ENCODE measurements around the gene SINHCAF. TPM values are rescaled to one million over a fixed set of nuclear protein-coding genes. Genes with fewer than 3 reads are reported as not detected.

SINHCAF gene
- total and polyA plus RNA-seq, 4 donors, result 2.3 to 10.3 (median 4.9) TPM

DNA sequence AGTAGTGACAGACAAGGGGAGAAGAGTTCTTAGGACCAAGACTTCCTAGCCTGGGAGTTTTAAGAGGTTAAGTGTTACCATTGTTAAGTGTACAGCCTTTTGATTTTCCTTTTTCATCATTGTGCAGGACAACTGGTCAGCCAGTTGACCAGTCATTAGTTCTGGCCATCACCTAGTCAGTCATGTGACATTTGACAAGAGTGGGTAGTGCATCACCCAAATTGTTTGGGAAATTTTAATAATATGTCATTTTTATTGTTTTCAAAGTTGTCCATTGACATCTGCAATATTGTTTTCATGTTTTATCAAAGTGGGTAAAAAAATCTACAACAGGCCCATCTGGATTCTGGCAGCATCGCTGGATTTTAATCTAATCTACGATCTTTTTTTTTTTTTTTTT lies 15.5 kb downstream of the SINHCAF start:
- H3K9me3 ChIP-seq (ENCODE audit: control insufficient read depth in 4 of 4, low read length in 3 of 4), result no peaks in the 10 kb centered on the region
- H3K4me1 ChIP-seq (ENCODE audit: control insufficient read depth in 4 of 4, insufficient read depth in 4 of 4, low read length in 3 of 4), result no peaks in the 10 kb centered on the region
- H3K36me3 ChIP-seq (ENCODE audit: control insufficient read depth in 4 of 4, insufficient read depth in 3 of 4, low read depth in 1 of 4, low read length in 3 of 4), result peaks cover 0 to 2% (median 0%) of the 10 kb centered on the region in 4 donors
- no peaks in the 10 kb centered on the region for H3K27me3 ChIP-seq (ENCODE audit: control insufficient read depth in 4 of 4, insufficient read depth in 4 of 4, low read length in 3 of 4)
- 96% methylated on average over 2 of the region's 2 CpGs for WGBS
- DNase-seq (ENCODE audit: low spot score), result no peak
- H3K4me3 ChIP-seq (ENCODE audit: low read depth in 1 of 3, low read length in 3 of 3), result no peak overlapping the region
- H3K27ac ChIP-seq (ENCODE audit: low read depth in 1 of 2, low read length in 2 of 2), result no peak overlapping the region
- TF ChIP-seq SP1 (IDR thresholded peaks at IDR 0.05) (no peak), FOXA2 (IDR thresholded peaks at IDR 0.05) (no peak), NR2F2 (IDR thresholded peaks at IDR 0.05) (no peak), EGR1 (IDR thresholded peaks at IDR 0.05; ENCODE audit: low read depth in 2 of 2) (no peak), HNF4A (conservative IDR thresholded peaks at IDR 0.05) (no peak), RAD21 (IDR thresholded peaks at IDR 0.05) (no peak), GABPA (IDR thresholded peaks at IDR 0.05 in 1 of 2, conservative IDR thresholded peaks at IDR 0.05 in 1 of 2) (no peak), YY1 (IDR thresholded peaks at IDR 0.05) (no peak)
- TF ChIP-seq, protein P1, sequence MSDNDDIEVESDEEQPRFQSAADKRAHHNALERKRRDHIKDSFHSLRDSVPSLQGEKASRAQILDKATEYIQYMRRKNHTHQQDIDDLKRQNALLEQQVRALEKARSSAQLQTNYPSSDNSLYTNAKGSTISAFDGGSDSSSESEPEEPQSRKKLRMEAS (IDR thresholded peaks at IDR 0.05), result no peak
- TF ChIP-seq, protein P2, sequence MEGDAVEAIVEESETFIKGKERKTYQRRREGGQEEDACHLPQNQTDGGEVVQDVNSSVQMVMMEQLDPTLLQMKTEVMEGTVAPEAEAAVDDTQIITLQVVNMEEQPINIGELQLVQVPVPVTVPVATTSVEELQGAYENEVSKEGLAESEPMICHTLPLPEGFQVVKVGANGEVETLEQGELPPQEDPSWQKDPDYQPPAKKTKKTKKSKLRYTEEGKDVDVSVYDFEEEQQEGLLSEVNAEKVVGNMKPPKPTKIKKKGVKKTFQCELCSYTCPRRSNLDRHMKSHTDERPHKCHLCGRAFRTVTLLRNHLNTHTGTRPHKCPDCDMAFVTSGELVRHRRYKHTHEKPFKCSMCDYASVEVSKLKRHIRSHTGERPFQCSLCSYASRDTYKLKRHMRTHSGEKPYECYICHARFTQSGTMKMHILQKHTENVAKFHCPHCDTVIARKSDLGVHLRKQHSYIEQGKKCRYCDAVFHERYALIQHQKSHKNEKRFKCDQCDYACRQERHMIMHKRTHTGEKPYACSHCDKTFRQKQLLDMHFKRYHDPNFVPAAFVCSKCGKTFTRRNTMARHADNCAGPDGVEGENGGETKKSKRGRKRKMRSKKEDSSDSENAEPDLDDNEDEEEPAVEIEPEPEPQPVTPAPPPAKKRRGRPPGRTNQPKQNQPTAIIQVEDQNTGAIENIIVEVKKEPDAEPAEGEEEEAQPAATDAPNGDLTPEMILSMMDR (IDR thresholded peaks at IDR 0.05; ENCODE audit: low read depth, low read length, missing input control), result no peak
- TF ChIP-seq, protein P3, sequence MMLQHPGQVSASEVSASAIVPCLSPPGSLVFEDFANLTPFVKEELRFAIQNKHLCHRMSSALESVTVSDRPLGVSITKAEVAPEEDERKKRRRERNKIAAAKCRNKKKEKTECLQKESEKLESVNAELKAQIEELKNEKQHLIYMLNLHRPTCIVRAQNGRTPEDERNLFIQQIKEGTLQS (IDR thresholded peaks at IDR 0.05), result no peak
- no peak overlapping the region for H3K9ac ChIP-seq (ENCODE audit: low read depth in 1 of 2, low read length in 2 of 2)

DNA sequence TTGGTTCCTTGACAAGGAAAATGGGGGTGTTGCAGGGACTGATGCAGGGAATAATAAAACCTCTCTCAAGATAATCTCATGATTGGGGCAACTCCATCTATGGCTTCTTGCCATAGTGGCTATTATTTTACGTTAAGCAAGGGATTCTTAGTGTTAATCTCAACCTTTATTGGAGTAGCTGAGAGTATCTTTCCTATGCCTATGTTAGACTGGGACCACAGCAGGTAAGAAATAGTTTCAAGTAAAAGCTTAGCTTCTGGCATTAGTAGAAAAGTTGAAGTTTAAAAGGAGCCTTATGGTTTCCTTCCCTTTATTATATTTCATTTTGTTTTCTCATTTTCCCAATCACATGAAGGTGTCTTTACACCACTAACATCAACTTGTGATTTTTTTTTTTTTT lies 16.7 kb downstream of the SINHCAF start:
- DNase-seq (ENCODE audit: low spot score), result no peak
- TF ChIP-seq RAD21 (IDR thresholded peaks at IDR 0.05) (no peak), TAF1 (conservative IDR thresholded peaks at IDR 0.05) (no peak), SP1 (IDR thresholded peaks at IDR 0.05) (no peak), EGR1 (IDR thresholded peaks at IDR 0.05; ENCODE audit: low read depth in 2 of 2) (no peak), HNF4G (IDR thresholded peaks at IDR 0.05) (no peak), HNF4A (conservative IDR thresholded peaks at IDR 0.05) (no peak), YY1 (IDR thresholded peaks at IDR 0.05) (no peak), GABPA (IDR thresholded peaks at IDR 0.05 in 1 of 2, conservative IDR thresholded peaks at IDR 0.05 in 1 of 2) (no peak), NR2F2 (IDR thresholded peaks at IDR 0.05) (no peak), JUND (IDR thresholded peaks at IDR 0.05) (no peak)
- TF ChIP-seq, protein P2 (IDR thresholded peaks at IDR 0.05; ENCODE audit: low read depth, low read length, missing input control), result no peak
- TF ChIP-seq, protein P4, sequence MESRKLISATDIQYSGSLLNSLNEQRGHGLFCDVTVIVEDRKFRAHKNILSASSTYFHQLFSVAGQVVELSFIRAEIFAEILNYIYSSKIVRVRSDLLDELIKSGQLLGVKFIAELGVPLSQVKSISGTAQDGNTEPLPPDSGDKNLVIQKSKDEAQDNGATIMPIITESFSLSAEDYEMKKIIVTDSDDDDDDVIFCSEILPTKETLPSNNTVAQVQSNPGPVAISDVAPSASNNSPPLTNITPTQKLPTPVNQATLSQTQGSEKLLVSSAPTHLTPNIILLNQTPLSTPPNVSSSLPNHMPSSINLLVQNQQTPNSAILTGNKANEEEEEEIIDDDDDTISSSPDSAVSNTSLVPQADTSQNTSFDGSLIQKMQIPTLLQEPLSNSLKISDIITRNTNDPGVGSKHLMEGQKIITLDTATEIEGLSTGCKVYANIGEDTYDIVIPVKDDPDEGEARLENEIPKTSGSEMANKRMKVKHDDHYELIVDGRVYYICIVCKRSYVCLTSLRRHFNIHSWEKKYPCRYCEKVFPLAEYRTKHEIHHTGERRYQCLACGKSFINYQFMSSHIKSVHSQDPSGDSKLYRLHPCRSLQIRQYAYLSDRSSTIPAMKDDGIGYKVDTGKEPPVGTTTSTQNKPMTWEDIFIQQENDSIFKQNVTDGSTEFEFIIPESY (IDR thresholded peaks at IDR 0.05), result no peak
- TF ChIP-seq, protein P1 (IDR thresholded peaks at IDR 0.05), result no peak
- TF ChIP-seq, protein P5, sequence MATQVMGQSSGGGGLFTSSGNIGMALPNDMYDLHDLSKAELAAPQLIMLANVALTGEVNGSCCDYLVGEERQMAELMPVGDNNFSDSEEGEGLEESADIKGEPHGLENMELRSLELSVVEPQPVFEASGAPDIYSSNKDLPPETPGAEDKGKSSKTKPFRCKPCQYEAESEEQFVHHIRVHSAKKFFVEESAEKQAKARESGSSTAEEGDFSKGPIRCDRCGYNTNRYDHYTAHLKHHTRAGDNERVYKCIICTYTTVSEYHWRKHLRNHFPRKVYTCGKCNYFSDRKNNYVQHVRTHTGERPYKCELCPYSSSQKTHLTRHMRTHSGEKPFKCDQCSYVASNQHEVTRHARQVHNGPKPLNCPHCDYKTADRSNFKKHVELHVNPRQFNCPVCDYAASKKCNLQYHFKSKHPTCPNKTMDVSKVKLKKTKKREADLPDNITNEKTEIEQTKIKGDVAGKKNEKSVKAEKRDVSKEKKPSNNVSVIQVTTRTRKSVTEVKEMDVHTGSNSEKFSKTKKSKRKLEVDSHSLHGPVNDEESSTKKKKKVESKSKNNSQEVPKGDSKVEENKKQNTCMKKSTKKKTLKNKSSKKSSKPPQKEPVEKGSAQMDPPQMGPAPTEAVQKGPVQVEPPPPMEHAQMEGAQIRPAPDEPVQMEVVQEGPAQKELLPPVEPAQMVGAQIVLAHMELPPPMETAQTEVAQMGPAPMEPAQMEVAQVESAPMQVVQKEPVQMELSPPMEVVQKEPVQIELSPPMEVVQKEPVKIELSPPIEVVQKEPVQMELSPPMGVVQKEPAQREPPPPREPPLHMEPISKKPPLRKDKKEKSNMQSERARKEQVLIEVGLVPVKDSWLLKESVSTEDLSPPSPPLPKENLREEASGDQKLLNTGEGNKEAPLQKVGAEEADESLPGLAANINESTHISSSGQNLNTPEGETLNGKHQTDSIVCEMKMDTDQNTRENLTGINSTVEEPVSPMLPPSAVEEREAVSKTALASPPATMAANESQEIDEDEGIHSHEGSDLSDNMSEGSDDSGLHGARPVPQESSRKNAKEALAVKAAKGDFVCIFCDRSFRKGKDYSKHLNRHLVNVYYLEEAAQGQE (IDR thresholded peaks at IDR 0.05), result no peak
- Histone ChIP-seq H3K36me3 (ENCODE audit: control insufficient read depth in 4 of 4, insufficient read depth in 3 of 4, low read depth in 1 of 4, low read length in 3 of 4) (no peaks in the 10 kb centered on the region), H3K27me3 (ENCODE audit: control insufficient read depth in 4 of 4, insufficient read depth in 4 of 4, low read length in 3 of 4) (no peaks in the 10 kb centered on the region), H3K4me1 (ENCODE audit: control insufficient read depth in 4 of 4, insufficient read depth in 4 of 4, low read length in 3 of 4) (no peaks in the 10 kb centered on the region), H3K4me3 (ENCODE audit: low read depth in 1 of 3, low read length in 3 of 3) (no peak overlapping the region), H3K9ac (ENCODE audit: low read depth in 1 of 2, low read length in 2 of 2) (no peak overlapping the region), H3K9me3 (ENCODE audit: control insufficient read depth in 4 of 4, low read length in 3 of 4) (no peaks in the 10 kb centered on the region), H3K27ac (ENCODE audit: low read depth in 1 of 2, low read length in 2 of 2) (no peak overlapping the region)
- 96% methylated on average over 1 of the region's 1 CpG for WGBS

All from liver (tissue), 9 donors.